Measurements from ENCODE around the gene AVPI1.

GRCh38 chr10:97675222-97675621 is 11.8 kb downstream of the AVPI1 start:
- TF ChIP-seq, protein P1, sequence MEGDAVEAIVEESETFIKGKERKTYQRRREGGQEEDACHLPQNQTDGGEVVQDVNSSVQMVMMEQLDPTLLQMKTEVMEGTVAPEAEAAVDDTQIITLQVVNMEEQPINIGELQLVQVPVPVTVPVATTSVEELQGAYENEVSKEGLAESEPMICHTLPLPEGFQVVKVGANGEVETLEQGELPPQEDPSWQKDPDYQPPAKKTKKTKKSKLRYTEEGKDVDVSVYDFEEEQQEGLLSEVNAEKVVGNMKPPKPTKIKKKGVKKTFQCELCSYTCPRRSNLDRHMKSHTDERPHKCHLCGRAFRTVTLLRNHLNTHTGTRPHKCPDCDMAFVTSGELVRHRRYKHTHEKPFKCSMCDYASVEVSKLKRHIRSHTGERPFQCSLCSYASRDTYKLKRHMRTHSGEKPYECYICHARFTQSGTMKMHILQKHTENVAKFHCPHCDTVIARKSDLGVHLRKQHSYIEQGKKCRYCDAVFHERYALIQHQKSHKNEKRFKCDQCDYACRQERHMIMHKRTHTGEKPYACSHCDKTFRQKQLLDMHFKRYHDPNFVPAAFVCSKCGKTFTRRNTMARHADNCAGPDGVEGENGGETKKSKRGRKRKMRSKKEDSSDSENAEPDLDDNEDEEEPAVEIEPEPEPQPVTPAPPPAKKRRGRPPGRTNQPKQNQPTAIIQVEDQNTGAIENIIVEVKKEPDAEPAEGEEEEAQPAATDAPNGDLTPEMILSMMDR (IDR thresholded peaks at IDR 0.05; ENCODE audit: low read depth, low read length): no peak
- no peak for TF ChIP-seq EZH2phosphoT487 (IDR thresholded peaks at IDR 0.05; ENCODE audit: low read depth)

Measured in OCI-LY3 (cell line).